HEK293 (cell line): ENCODE measurements around the gene CAPN1.

Experiments
- EGR2 ChIP-seq: fragments of 450-650 bp; formaldehyde crosslinking; IDR thresholded peaks from 2 replicates; pipeline ENCODE4 v1.5.1; 2016; ENCODE audit warnings: low read depth, missing biosample characterization, missing genetic modification characterization
- MYNN ChIP-seq: fragments of 450-650 bp; formaldehyde crosslinking; IDR thresholded peaks from 2 replicates; pipeline ENCODE4 v1.5.1; 2016; ENCODE audit warnings: missing biosample characterization, missing genetic modification characterization, borderline replicate concordance
- RBAK ChIP-seq: fragments of 450-650 bp; formaldehyde crosslinking; IDR thresholded peaks from 2 replicates; pipeline ENCODE4 v1.5.1; 2016; ENCODE audit warnings: missing biosample characterization, missing genetic modification characterization
- SALL2 ChIP-seq: fragments of 450-650 bp; formaldehyde crosslinking; IDR thresholded peaks from 2 replicates; pipeline ENCODE4 v1.5.0; 2017; ENCODE audit warnings: missing biosample characterization, mild to moderate bottlenecking, missing genetic modification characterization, borderline replicate concordance
- YY1 ChIP-seq: fragments of 450-650 bp; formaldehyde crosslinking; IDR thresholded peaks from 2 replicates; pipeline ENCODE4 v1.5.1; 2018; ENCODE audit warnings: missing biosample characterization, missing genetic modification characterization
- TF ChIP-seq, protein P1 (sequence below): fragments of 450-650 bp; formaldehyde crosslinking; IDR thresholded peaks from 2 replicates; pipeline ENCODE4 v1.5.1; 2016; ENCODE audit warnings: missing biosample characterization, missing genetic modification characterization
- TF ChIP-seq, protein P2 (sequence below): fragments of 450-650 bp; formaldehyde crosslinking; IDR thresholded peaks from 2 replicates; pipeline ENCODE4 v1.5.1; 2016; ENCODE audit warnings: missing biosample characterization, missing genetic modification characterization
- TF ChIP-seq, protein P3 (sequence below): fragments of 450-650 bp; formaldehyde crosslinking; IDR thresholded peaks from 2 replicates; pipeline ENCODE4 v1.5.1; 2016; ENCODE audit warnings: missing biosample characterization, missing genetic modification characterization

DNA sequence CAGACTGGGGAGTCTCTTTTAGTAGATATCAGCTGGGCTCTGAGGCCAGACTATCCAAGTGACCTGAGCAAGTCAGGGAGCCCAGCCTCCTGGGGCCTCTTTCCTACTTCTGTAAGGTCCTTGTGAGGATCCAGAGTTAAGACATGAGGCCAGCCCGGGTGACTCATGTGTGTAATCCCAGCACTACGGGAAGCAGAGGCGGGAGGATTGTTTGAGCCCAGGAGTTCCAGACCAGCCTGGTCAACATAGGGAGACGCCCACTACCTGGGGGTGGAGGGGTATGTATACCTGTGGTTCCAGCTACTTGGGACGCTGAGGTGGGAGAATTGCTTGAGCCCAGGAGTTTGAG lies 43.2 kb downstream of the CAPN1 start:
- TF ChIP-seq YY1 (tag by site-specific recombination), result no peak
- TF ChIP-seq, protein P1, sequence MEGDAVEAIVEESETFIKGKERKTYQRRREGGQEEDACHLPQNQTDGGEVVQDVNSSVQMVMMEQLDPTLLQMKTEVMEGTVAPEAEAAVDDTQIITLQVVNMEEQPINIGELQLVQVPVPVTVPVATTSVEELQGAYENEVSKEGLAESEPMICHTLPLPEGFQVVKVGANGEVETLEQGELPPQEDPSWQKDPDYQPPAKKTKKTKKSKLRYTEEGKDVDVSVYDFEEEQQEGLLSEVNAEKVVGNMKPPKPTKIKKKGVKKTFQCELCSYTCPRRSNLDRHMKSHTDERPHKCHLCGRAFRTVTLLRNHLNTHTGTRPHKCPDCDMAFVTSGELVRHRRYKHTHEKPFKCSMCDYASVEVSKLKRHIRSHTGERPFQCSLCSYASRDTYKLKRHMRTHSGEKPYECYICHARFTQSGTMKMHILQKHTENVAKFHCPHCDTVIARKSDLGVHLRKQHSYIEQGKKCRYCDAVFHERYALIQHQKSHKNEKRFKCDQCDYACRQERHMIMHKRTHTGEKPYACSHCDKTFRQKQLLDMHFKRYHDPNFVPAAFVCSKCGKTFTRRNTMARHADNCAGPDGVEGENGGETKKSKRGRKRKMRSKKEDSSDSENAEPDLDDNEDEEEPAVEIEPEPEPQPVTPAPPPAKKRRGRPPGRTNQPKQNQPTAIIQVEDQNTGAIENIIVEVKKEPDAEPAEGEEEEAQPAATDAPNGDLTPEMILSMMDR (tag by site-specific recombination), result no peak
- no peak for TF ChIP-seq RBAK
- peak; percentile 84 for TF ChIP-seq EGR2 (tag by site-specific recombination)
- TF ChIP-seq, protein P2, sequence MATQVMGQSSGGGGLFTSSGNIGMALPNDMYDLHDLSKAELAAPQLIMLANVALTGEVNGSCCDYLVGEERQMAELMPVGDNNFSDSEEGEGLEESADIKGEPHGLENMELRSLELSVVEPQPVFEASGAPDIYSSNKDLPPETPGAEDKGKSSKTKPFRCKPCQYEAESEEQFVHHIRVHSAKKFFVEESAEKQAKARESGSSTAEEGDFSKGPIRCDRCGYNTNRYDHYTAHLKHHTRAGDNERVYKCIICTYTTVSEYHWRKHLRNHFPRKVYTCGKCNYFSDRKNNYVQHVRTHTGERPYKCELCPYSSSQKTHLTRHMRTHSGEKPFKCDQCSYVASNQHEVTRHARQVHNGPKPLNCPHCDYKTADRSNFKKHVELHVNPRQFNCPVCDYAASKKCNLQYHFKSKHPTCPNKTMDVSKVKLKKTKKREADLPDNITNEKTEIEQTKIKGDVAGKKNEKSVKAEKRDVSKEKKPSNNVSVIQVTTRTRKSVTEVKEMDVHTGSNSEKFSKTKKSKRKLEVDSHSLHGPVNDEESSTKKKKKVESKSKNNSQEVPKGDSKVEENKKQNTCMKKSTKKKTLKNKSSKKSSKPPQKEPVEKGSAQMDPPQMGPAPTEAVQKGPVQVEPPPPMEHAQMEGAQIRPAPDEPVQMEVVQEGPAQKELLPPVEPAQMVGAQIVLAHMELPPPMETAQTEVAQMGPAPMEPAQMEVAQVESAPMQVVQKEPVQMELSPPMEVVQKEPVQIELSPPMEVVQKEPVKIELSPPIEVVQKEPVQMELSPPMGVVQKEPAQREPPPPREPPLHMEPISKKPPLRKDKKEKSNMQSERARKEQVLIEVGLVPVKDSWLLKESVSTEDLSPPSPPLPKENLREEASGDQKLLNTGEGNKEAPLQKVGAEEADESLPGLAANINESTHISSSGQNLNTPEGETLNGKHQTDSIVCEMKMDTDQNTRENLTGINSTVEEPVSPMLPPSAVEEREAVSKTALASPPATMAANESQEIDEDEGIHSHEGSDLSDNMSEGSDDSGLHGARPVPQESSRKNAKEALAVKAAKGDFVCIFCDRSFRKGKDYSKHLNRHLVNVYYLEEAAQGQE (tag by site-specific recombination), result no peak
- no peak for TF ChIP-seq MYNN (tag by site-specific recombination)
- TF ChIP-seq, protein P3, sequence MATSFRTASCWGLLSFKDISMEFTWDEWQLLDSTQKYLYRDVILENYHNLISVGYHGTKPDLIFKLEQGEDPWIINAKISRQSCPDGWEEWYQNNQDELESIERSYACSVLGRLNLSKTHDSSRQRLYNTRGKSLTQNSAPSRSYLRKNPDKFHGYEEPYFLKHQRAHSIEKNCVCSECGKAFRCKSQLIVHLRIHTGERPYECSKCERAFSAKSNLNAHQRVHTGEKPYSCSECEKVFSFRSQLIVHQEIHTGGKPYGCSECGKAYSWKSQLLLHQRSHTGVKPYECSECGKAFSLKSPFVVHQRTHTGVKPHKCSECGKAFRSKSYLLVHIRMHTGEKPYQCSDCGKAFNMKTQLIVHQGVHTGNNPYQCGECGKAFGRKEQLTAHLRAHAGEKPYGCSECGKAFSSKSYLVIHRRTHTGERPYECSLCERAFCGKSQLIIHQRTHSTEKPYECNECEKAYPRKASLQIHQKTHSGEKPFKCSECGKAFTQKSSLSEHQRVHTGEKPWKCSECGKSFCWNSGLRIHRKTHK (tag by site-specific recombination), result no peak
- no peak for TF ChIP-seq SALL2 (tag by site-specific recombination)
